CD4-positive, alpha-beta T cell (primary cell): ENCODE results near the gene ABHD8. TPM values are rescaled to one million over a fixed set of nuclear protein-coding genes. Genes with fewer than 3 reads are reported as not detected.

ENCODE experiments used
- ATAC-seq: fragments of 200-7000 bp; cut with Tn5 transposase; one replicate; pipeline ENCODE4 v1.10.0; 2022; ENCODE audit warnings: mild to moderate bottlenecking; ENCODE audit not compliant: poor library complexity
- CTCF ChIA-PET: fragments of 350-600 bp; sonication (Branson Sonifier 250); formaldehyde crosslinking; loops from one replicate; lab custom pipeline; 2021; ENCODE audit warnings: antibody characterized with exemption, inconsistent platforms; lab: Charles Lee
- POLR2A ChIA-PET: fragments of 350-600 bp; sonication (Branson Sonifier 250); formaldehyde crosslinking; loops from one replicate; lab custom pipeline; 2021; ENCODE audit warnings: antibody characterized with exemption, inconsistent platforms; lab: Charles Lee
- DNase-seq, 14 experiments: peaks; one replicate each; pipeline ENCODE4 v3.0.0-alpha.2; 2013 to 2020; ENCODE audit warnings: mixed read lengths in 2 of 14
- H3K27ac ChIP-seq, 2 donors: one replicate each; pipeline versions ENCODE4 v1.5.1 to v1.7.0; 2013; ENCODE audit warnings: low read length in 2 of 2, low read depth in 1 of 2, mild to moderate bottlenecking in 1 of 2
- H3K27me3 ChIP-seq, 2 experiments: 1 replicate in 1 of 2; 2 replicates in 1 of 2; pipeline versions ENCODE4 v1.6.1 to v1.7.0; 2013; ENCODE audit warnings: low read length in 2 of 2, control low read depth in 1 of 2, mild to moderate bottlenecking in 1 of 2, moderate library complexity in 1 of 2; ENCODE audit not compliant: insufficient read depth in 2 of 2, control insufficient read depth in 1 of 2
- H3K36me3 ChIP-seq: one replicate; pipeline ENCODE4 v1.6.1; 2013; ENCODE audit warnings: low read length, control low read depth; ENCODE audit not compliant: insufficient read depth
- H3K4me1 ChIP-seq: one replicate; pipeline ENCODE4 v1.6.1; 2013; ENCODE audit warnings: low read length, control low read depth; ENCODE audit not compliant: insufficient read depth
- H3K4me3 ChIP-seq: one replicate; pipeline ENCODE4 v1.5.1; 2013; ENCODE audit warnings: mild to moderate bottlenecking, low read length, moderate library complexity
- H3K9me3 ChIP-seq, 2 experiments: 1 replicate in 1 of 2; 2 replicates in 1 of 2; pipeline versions ENCODE4 v1.6.1 to v1.7.0; 2013; ENCODE audit warnings: low read length in 2 of 2, mild to moderate bottlenecking in 2 of 2, control low read depth in 1 of 2, moderate library complexity in 1 of 2; ENCODE audit not compliant: control insufficient read depth in 1 of 2, insufficient read depth in 1 of 2
- H3K27ac Mint-ChIP-seq: one replicate; pipeline ENCODE4 v1.8.0; 2020; ENCODE audit warnings: mixed read lengths
- H3K27me3 Mint-ChIP-seq: one replicate; pipeline ENCODE4 v1.8.0; 2021; ENCODE audit warnings: mixed read lengths
- H3K36me3 Mint-ChIP-seq: one replicate; pipeline ENCODE4 v1.8.0; 2021; ENCODE audit warnings: low read depth, mixed read lengths
- H3K4me1 Mint-ChIP-seq: one replicate; pipeline ENCODE4 v1.8.0; 2021; ENCODE audit warnings: low read depth, mixed read lengths
- H3K4me3 Mint-ChIP-seq: one replicate; pipeline ENCODE4 v1.8.0; 2020; ENCODE audit warnings: mild to moderate bottlenecking, mixed read lengths
- H3K9me3 Mint-ChIP-seq: one replicate; pipeline ENCODE4 v1.8.0; 2020; ENCODE audit warnings: mixed read lengths
- CTCF ChIP-seq: fragments of 200-600 bp; IDR thresholded peaks from one replicate; pipeline ENCODE4 v1.8.0; 2022; ENCODE audit warnings: antibody characterized with exemption, mild to moderate bottlenecking
- intact Hi-C, 2 experiments: fragments of 100-400 bp; cut with DNase I in 1 of 2; cut with micrococcal nuclease in 1 of 2; formaldehyde crosslinking; loops; one replicate each; pipeline versions ENCODE4 v1.15.1 to v1.9.0; 2023 to 2025; cut with DNase I, micrococcal nuclease
- total RNA-seq, 174 experiments: library from RNA in 2 of 174; stranded (reverse) in 2 of 174; gene quantifications; one replicate each; pipeline ENCODE4 v1.2.3 and lab custom pipeline; 2021 to 2026

Gene ABHD8
- total RNA-seq, 2 experiments from 2014 or later = 4.4 to 4.6 TPM

DNA sequence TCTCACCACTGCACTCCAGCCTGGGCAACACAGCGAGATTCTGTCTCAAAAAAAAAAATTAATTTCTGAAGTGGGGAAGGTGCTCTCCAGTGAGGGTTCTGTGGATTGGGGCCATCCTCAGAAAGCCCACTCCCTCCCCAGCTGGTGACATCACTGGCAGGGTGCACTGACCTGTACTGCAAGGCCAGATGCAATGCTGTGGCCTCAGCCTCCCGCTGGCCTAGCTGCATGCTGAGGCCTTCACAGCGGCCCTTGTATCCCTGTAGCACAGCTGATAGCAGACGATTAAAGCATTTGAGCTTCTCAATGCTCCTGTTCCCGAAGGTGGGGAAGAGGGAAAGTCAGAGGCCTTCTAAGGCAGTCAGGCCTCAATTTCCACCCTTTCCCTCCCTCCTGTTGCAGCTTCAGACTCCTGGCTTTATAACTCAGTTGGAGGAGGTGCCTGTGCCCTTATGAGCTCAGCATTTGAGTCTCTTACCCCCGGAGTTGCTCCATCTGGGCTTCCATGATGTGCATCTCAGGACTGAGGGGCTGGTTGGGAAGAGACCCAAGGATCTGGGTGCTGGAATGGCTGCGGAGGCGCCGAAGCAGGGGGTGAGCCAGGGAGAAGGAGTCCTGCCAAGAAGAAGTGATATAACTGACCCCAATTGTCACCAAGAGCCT lies 44.0 kb downstream of the ABHD8 start:
- Histone ChIP-seq H3K27ac (no peak overlapping the region), H3K27me3 (no peaks in the 10 kb centered on the region), H3K9me3 (no peaks in the 10 kb centered on the region), H3K4me1 (peaks cover 7% of the 10 kb centered on the region), H3K36me3 (no peaks in the 10 kb centered on the region), H3K4me3 (no peak overlapping the region)
- Mint-ChIP-seq H3K27me3 (no peaks in the 10 kb centered on the region), H3K4me1 (peaks cover 5% of the 10 kb centered on the region), H3K27ac (no peak overlapping the region), H3K9me3 (no peaks in the 10 kb centered on the region), H3K36me3 (no peaks in the 10 kb centered on the region), H3K4me3 (no peak overlapping the region)
- CTCF ChIA-PET = interaction anchor here (3.0 kb wide), 1 partner anchor 24 kb away, joined by 21 read pairs; the partner anchor contains the start of gene ANKLE1
- ATAC-seq = no peak
- no peak for DNase-seq
- intact Hi-C loops = no loop called here
- POLR2A ChIA-PET = no interaction called here
- no peak for TF ChIP-seq CTCF

- no peak overlapping the region for H3K4me3 ChIP-seq
- CTCF ChIA-PET = interaction anchor here (0.6 to 1.4 kb wide), 2 partner anchors 49 to 614 kb away, joined by 3 to 5 read pairs; no protein-coding TSS in a partner anchor
- intact Hi-C loops = no loop called here
- ATAC-seq (no peak), DNase-seq (no peak)
- no peaks in the 10 kb centered on the region for H3K9me3 ChIP-seq
- POLR2A ChIA-PET = no interaction called here
- no peaks in the 10 kb centered on the region for H3K36me3 Mint-ChIP-seq
- no peaks in the 10 kb centered on the region for H3K27me3 Mint-ChIP-seq
- H3K27ac Mint-ChIP-seq = no peak overlapping the region
- H3K27me3 ChIP-seq = no peaks in the 10 kb centered on the region
- no peaks in the 10 kb centered on the region for H3K9me3 Mint-ChIP-seq
- no peak for TF ChIP-seq CTCF
- H3K27ac ChIP-seq = no peak overlapping the region
- peaks cover 6% of the 10 kb centered on the region for H3K4me1 ChIP-seq
- no peak overlapping the region for H3K4me3 Mint-ChIP-seq
- peaks cover 5% of the 10 kb centered on the region for H3K4me1 Mint-ChIP-seq
- no peaks in the 10 kb centered on the region for H3K36me3 ChIP-seq
Observed at GRCh38 chr19:17256130-17256529, 47.1 kb downstream of the ABHD8 start.

- no peak for TF ChIP-seq CTCF
- ChIA-PET POLR2A (no interaction called here), CTCF (no interaction called here)
- Histone ChIP-seq H3K36me3 (no peaks in the 10 kb centered on the region), H3K27me3 (no peaks in the 10 kb centered on the region), H3K4me1 (no peaks in the 10 kb centered on the region), H3K4me3 (no peak overlapping the region), H3K9me3 (no peaks in the 10 kb centered on the region), H3K27ac (no peak overlapping the region)
- Mint-ChIP-seq H3K4me1 (no peaks in the 10 kb centered on the region), H3K27ac (no peak overlapping the region), H3K4me3 (no peak overlapping the region), H3K27me3 (no peaks in the 10 kb centered on the region), H3K36me3 (no peaks in the 10 kb centered on the region), H3K9me3 (no peaks in the 10 kb centered on the region)
- intact Hi-C loops = no loop called here
- ATAC-seq (no peak), DNase-seq (no peak)
Observed at GRCh38 chr19:17255150-17255621, 48.0 kb downstream of the ABHD8 start.
